ENCODE measurements around the gene ANO2.

The ANO2 gene

DNA sequence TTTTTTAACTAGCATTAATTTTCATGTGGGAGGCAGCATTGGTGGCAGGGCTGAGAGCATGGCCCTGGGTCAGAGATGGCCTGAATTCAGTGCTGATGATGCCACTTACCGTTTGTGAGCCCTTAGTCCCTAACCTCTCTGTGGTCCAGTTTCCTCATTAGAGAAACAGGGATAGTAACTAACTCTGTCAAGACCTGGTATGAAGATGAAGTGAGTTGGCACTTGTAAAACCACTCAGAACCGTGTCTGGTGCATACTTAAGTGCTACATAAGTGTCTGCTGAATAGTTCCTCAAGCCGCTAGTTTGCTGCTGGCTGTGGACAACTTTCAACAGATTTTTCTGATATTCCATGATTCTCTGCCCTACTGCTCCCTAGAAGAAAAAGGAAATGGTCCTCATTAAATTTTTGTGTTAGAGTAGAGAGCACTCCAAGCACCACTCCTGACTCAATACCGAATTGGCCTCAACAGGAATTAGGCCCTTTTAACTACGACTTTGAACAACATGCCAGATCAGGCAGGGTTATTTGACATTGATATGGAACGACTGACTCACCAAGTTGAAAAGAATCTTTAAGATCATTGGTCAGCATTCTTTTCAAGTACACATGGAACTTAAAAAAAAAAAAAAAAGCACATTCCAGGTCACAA, 250.2 kb downstream of the ANO2 start:
- TF ChIP-seq CTCF (IDR thresholded peaks at IDR 0.05; ENCODE audit: low read depth, low read length, missing control alignments), result no peak
- DNase-seq, result no peak
- in situ Hi-C loops (cut with HindIII; ENCODE audit: low pct_ligation_motif_present, low sequenced_read_pairs), result no loop called here
- no peak overlapping the region for H3K27ac ChIP-seq
- no peak overlapping the region for H3K4me3 ChIP-seq (ENCODE audit: low read depth, low read length)
- H3K36me3 ChIP-seq (replicated peaks), result no peaks in the 10 kb centered on the region
- H3K27me3 ChIP-seq (replicated peaks), result no peaks in the 10 kb centered on the region

GRCh38 chr12:5692850-5693249, 252.2 kb downstream of the ANO2 start:
- TF ChIP-seq CTCF (IDR thresholded peaks at IDR 0.05; ENCODE audit: low read depth, low read length, missing control alignments), result no peak
- no peaks in the 10 kb centered on the region for H3K27me3 ChIP-seq (replicated peaks)
- no peak overlapping the region for H3K27ac ChIP-seq
- no peak for DNase-seq
- H3K36me3 ChIP-seq (replicated peaks), result no peaks in the 10 kb centered on the region
- no peak overlapping the region for H3K4me3 ChIP-seq (ENCODE audit: low read depth, low read length)
- in situ Hi-C loops (cut with HindIII; ENCODE audit: low pct_ligation_motif_present, low sequenced_read_pairs), result no loop called here

DNA sequence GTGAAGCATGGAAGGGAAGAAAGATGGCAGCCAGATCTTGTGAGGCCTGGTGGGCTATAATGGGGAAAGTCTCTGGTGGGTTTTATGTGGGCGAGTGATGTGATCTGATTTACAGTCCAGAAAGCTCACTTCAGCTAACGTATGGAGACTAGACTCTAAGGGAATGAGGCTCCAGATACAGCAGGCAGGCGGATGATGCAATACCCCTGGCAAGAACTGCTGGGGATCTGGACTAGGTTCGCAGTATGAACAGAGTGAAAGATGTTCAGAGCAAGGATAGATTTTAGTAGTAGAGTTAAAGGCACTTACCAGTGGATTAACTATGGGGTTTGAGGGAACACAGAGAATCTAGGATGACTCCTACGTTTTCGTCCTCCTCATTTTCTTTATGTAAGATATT, 253.1 kb downstream of the ANO2 start:
- Histone ChIP-seq H3K4me3 (ENCODE audit: low read depth, low read length) (no peak overlapping the region), H3K27ac (no peak overlapping the region), H3K27me3 (replicated peaks) (no peaks in the 10 kb centered on the region), H3K36me3 (replicated peaks) (no peaks in the 10 kb centered on the region)
- in situ Hi-C loops (cut with HindIII; ENCODE audit: low pct_ligation_motif_present, low sequenced_read_pairs), result no loop called here
- no peak for TF ChIP-seq CTCF (IDR thresholded peaks at IDR 0.05; ENCODE audit: low read depth, low read length, missing control alignments)
- no peak for DNase-seq

DNA sequence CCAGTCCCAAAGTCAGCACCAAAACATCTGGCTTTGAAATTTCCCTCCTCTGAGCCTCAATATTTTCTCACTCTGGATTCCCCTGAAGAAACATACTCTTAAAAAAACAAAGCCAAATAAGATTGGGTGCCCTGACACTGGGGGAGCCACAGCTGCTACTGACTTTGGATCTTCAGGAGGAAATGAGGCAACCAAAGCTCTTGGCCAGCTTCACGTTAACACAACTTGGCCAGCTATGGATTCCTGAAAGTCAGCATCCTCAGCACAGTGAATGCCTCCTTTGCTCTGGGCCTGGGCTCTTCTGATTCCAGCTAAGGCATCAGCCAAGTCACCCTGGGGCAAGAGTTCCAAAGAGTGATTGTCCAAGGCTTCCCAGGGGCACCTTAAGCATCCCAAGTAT, 254.8 kb downstream of the ANO2 start:
- no peak for DNase-seq
- in situ Hi-C loops (cut with HindIII; ENCODE audit: low pct_ligation_motif_present, low sequenced_read_pairs), result no loop called here
- Histone ChIP-seq H3K36me3 (replicated peaks) (no peaks in the 10 kb centered on the region), H3K27me3 (replicated peaks) (no peaks in the 10 kb centered on the region), H3K27ac (no peak overlapping the region), H3K4me3 (ENCODE audit: low read depth, low read length) (no peak overlapping the region)
- TF ChIP-seq CTCF (IDR thresholded peaks at IDR 0.05; ENCODE audit: low read depth, low read length, missing control alignments), result no peak

DNA sequence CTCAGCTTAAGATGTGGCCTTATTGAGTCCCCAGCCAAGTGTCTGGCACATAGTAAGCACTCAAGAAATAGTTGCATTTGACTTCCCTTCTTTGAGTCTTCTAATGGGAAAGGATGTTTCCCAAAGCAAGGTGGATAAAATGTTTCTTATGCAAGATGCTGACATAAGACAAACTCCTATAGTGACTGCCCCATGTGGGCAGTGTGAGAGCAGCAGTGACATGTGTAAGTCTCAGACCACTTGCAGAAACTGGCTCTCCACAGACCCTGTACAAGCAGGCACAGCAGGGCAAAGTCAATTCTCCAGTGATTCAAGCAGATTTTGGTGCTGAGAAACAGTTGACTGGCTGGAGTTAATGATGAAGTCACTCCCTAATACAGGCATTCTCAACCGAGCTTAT, 255.3 kb downstream of the ANO2 start:
- no peak overlapping the region for H3K27ac ChIP-seq
- no peak for TF ChIP-seq CTCF (IDR thresholded peaks at IDR 0.05; ENCODE audit: low read depth, low read length, missing control alignments)
- in situ Hi-C loops (cut with HindIII; ENCODE audit: low pct_ligation_motif_present, low sequenced_read_pairs), result no loop called here

GRCh38 chr12:5688226-5688625, 256.8 kb downstream of the ANO2 start:
- Histone ChIP-seq H3K27ac (no peak overlapping the region), H3K36me3 (replicated peaks) (no peaks in the 10 kb centered on the region), H3K27me3 (replicated peaks) (no peaks in the 10 kb centered on the region), H3K4me3 (ENCODE audit: low read depth, low read length) (no peak overlapping the region)
- no peak for TF ChIP-seq CTCF (IDR thresholded peaks at IDR 0.05; ENCODE audit: low read depth, low read length, missing control alignments)
- DNase-seq, result no peak
- in situ Hi-C loops (cut with HindIII; ENCODE audit: low pct_ligation_motif_present, low sequenced_read_pairs), result no loop called here

More for the DNA sequence above, 255.3 kb downstream of the ANO2 start:
- H3K36me3 ChIP-seq (replicated peaks), result no peaks in the 10 kb centered on the region
- no peaks in the 10 kb centered on the region for H3K27me3 ChIP-seq (replicated peaks)
- DNase-seq, result no peak
- no peak overlapping the region for H3K4me3 ChIP-seq (ENCODE audit: low read depth, low read length)
